ENCODE data around the gene SSBP3. TPM values are rescaled to one million over a fixed set of nuclear protein-coding genes. Genes with fewer than 3 reads are reported as not detected.

SSBP3 gene
- total RNA-seq, 1 experiment from 2014 or later = 37.5 TPM

DNA sequence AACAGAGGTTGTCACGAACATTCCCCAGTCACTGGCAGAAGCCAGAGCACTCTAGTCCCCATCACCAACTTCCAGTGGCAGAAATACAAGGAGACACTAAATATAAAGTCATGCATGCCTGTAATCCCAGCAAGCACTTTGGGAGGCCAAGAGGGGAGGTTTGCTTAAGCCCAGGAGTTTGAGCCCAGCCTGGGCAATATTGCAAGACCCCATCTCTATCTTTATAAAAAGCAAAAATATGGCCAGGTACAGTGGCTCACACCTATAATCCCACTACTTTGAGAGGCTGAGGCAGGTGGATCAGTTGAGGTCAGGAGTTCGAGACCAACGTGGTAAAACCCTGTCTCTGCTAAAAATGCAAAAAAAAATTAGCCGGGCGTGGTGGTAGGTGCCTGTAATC is 212.7 kb downstream of the SSBP3 start (continued):
- TF ChIP-seq REST (IDR thresholded peaks at IDR 0.05; ENCODE audit: low read depth) (no peak), RAD21 (IDR thresholded peaks at IDR 0.05; ENCODE audit: low read depth) (no peak), JUND (IDR thresholded peaks at IDR 0.05) (no peak), SRF (IDR thresholded peaks at IDR 0.05; ENCODE audit: low read depth) (no peak), CEBPB (IDR thresholded peaks at IDR 0.05; ENCODE audit: low read depth) (no peak), CBX3 (IDR thresholded peaks at IDR 0.05; ENCODE audit: low read depth) (no peak), SP1 (IDR thresholded peaks at IDR 0.05; ENCODE audit: low read depth) (no peak), TCF7L2 (IDR thresholded peaks at IDR 0.05; ENCODE audit: borderline replicate concordance, extremely low read depth, insufficient read depth, insufficient read length) (no peak), SIN3A (IDR thresholded peaks at IDR 0.05; ENCODE audit: low read depth) (no peak)
- TF ChIP-seq, protein P1, sequence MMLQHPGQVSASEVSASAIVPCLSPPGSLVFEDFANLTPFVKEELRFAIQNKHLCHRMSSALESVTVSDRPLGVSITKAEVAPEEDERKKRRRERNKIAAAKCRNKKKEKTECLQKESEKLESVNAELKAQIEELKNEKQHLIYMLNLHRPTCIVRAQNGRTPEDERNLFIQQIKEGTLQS (IDR thresholded peaks at IDR 0.05) = no peak

DNA sequence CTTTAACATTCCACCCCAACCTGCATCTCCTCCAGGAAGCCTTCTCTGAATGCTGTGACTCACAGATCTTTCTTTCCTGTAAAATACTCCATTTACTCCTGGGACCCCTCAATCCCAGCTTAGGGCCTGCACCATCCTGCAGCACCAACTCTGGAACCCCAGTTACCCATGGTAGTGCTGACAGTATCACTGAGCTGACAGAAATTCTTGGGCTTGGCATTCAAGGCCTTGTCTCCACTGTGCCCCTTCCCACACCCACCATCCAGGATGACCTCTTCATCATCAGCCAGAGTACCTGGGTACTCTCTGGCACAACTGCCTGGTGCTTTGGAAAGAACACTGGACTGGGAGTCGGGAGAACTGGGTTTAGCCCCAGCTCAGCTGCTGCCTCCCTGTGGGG is 214.7 kb downstream of the SSBP3 start:
- Histone ChIP-seq H3K79me2 (ENCODE audit: insufficient read depth, low read length) (no peaks in the 10 kb centered on the region), H3K9me2 (ENCODE audit: insufficient read depth) (no peaks in the 10 kb centered on the region), H3K36me3 (ENCODE audit: control insufficient read depth in 1 of 2, insufficient read depth in 2 of 2, low read length in 2 of 2) (0 out of 4 replicates have a peak, but pooled peaks cover 0 to 3% of the 10 kb centered on the region in 2 experiments), H3K27ac (ENCODE audit: low read depth, low read length) (no peak overlapping the region), H3K9ac (ENCODE audit: low read length) (no peak overlapping the region), H4K20me1 (ENCODE audit: insufficient read depth) (no peaks in the 10 kb centered on the region), H3K4me3 (replicated peaks in 1 of 2; ENCODE audit: low read depth in 1 of 2, low read length in 2 of 2) (no peak overlapping the region), H3K4me2 (ENCODE audit: low read length) (no peak overlapping the region), H3K9me3 (ENCODE audit: control insufficient read depth in 1 of 2, insufficient read depth in 1 of 2, low read depth in 1 of 2, low read length in 2 of 2) (no peaks in the 10 kb centered on the region), H2AFZ (ENCODE audit: low read depth, low read length, poor library complexity, severe bottlenecking) (no peak overlapping the region), H3K4me1 (ENCODE audit: control insufficient read depth in 1 of 2, insufficient read depth in 2 of 2, low read length in 2 of 2) (no peaks in the 10 kb centered on the region), H3K27me3 (ENCODE audit: insufficient read depth, low read length) (no peaks in the 10 kb centered on the region)
- ChIA-PET POLR2A (no interaction called here), RAD21 (ENCODE audit: low non-redundant PET in 1 of 2, low total read pairs in 2 of 2, uncharacterized antibody in 2 of 2, unreplicated experiment in 2 of 2) (no interaction called here), CTCF (no interaction called here)
- DNase-seq (ENCODE audit: low read depth, low spot score) (no peak), ATAC-seq (no peak)
- intact Hi-C loops (cut with micrococcal nuclease) = no loop called here
- no peak for TF ChIP-seq RAD21 (IDR thresholded peaks at IDR 0.05; ENCODE audit: low read depth)
- no peak for TF ChIP-seq CBX3 (IDR thresholded peaks at IDR 0.05; ENCODE audit: low read depth)
- TF ChIP-seq, protein P2, sequence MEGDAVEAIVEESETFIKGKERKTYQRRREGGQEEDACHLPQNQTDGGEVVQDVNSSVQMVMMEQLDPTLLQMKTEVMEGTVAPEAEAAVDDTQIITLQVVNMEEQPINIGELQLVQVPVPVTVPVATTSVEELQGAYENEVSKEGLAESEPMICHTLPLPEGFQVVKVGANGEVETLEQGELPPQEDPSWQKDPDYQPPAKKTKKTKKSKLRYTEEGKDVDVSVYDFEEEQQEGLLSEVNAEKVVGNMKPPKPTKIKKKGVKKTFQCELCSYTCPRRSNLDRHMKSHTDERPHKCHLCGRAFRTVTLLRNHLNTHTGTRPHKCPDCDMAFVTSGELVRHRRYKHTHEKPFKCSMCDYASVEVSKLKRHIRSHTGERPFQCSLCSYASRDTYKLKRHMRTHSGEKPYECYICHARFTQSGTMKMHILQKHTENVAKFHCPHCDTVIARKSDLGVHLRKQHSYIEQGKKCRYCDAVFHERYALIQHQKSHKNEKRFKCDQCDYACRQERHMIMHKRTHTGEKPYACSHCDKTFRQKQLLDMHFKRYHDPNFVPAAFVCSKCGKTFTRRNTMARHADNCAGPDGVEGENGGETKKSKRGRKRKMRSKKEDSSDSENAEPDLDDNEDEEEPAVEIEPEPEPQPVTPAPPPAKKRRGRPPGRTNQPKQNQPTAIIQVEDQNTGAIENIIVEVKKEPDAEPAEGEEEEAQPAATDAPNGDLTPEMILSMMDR (IDR thresholded peaks at IDR 0.05 in 2 of 3, conservative IDR thresholded peaks at IDR 0.05 in 1 of 3; ENCODE audit: borderline replicate concordance in 1 of 3, insufficient read depth in 1 of 3, low read depth in 2 of 3, low read length in 2 of 3) = no peak
- TF ChIP-seq ZNF274 (IDR thresholded peaks at IDR 0.05; ENCODE audit: low read depth, low read length) = no peak
- TF ChIP-seq ZFX (IDR thresholded peaks at IDR 0.05) = no peak
- TF ChIP-seq SIN3A (IDR thresholded peaks at IDR 0.05; ENCODE audit: low read depth) = no peak
- TF ChIP-seq EZH2 (IDR thresholded peaks at IDR 0.05) = no peak
- no peak for TF ChIP-seq SRF (IDR thresholded peaks at IDR 0.05; ENCODE audit: low read depth)
- TF ChIP-seq FOSL1 (IDR thresholded peaks at IDR 0.05; ENCODE audit: low read depth) = no peak
- TF ChIP-seq REST (IDR thresholded peaks at IDR 0.05; ENCODE audit: low read depth) = no peak
- no peak for TF ChIP-seq JUND (IDR thresholded peaks at IDR 0.05)
- no TSS peak for BruUV-seq (replicated peaks)
